MM.1S (cell line): Measurements from ENCODE around the gene CCDC85C.

Experiments
- CTCF ChIP-seq: fragments of 300-600 bp; sonication (generic); IDR thresholded peaks from 2 replicates; pipeline ENCODE4 v1.5.1; 2016; ENCODE audit warnings: antibody characterized with exemption, low read length, mixed read lengths
- EZH2 ChIP-seq: fragments of 300-600 bp; sonication (generic); optimal IDR thresholded peaks from 2 replicates; pipeline ENCODE3; 2017; ENCODE audit warnings: low read depth, mild to moderate bottlenecking, antibody characterized with exemption, low read length, mixed read lengths
- EZH2phosphoT487 ChIP-seq: fragments of 300-600 bp; sonication (generic); IDR thresholded peaks from 2 replicates; pipeline ENCODE4 v1.6.1; 2018; ENCODE audit warnings: antibody characterized with exemption, low read length

- TF ChIP-seq EZH2, result no peak
- TF ChIP-seq CTCF, result no peak
- no peak for TF ChIP-seq EZH2phosphoT487
Measured at GRCh38 chr14:99545586-99545985, 58.4 kb downstream of the CCDC85C start.
